ENCODE results near the gene TBCA.

The TBCA gene

GRCh38 chr5:77641397-77641943 is 134.7 kb downstream of the TBCA start:
- no peak for DNase-seq
